Measurements from ENCODE around the gene RCBTB1. TPM values are rescaled to one million over a fixed set of nuclear protein-coding genes. Genes with fewer than 3 reads are reported as not detected.
"Not testable (repeated sequence)": the region's sequence is repeated elsewhere in the genome, so short reads cannot be mapped to it uniquely, and the experiment has no call there.

Gene RCBTB1
- total RNA-seq, 1 donor from 2014 or later = 22.3 TPM

- intact Hi-C loops (cut with DNase I) = no loop called here
- ATAC-seq (peak; percentile 26), DNase-seq (ENCODE audit: missing footprints) (no peak)
Measured at GRCh38 chr13:49567491-49567890, 17.9 kb downstream of the RCBTB1 start.

- no peak for DNase-seq (ENCODE audit: missing footprints)
- no peak for ATAC-seq
- intact Hi-C loops (cut with DNase I) = no loop called here
Measured at GRCh38 chr13:49566461-49566860, 18.9 kb downstream of the RCBTB1 start.

GRCh38 chr13:49565461-49565860 lies 19.9 kb downstream of the RCBTB1 start:
- intact Hi-C loops (cut with DNase I); ATAC-seq; DNase-seq (ENCODE audit: missing footprints): not testable (repeated sequence)

- intact Hi-C loops (cut with DNase I) = no loop called here
- DNase-seq (ENCODE audit: missing footprints) (no peak), ATAC-seq (no peak)
Measured at GRCh38 chr13:49563516-49563915, 21.8 kb downstream of the RCBTB1 start.

GRCh38 chr13:49561062-49561410 lies 24.3 kb downstream of the RCBTB1 start:
- intact Hi-C loops (cut with DNase I) = no loop called here
- DNase-seq (ENCODE audit: missing footprints) (no peak), ATAC-seq (peak; percentile 91)

GRCh38 chr13:49560270-49561061 lies 24.9 kb downstream of the RCBTB1 start:
- DNase-seq (ENCODE audit: missing footprints) (no peak), ATAC-seq (peak; percentile 43)
- intact Hi-C loops (cut with DNase I) = no loop called here

GRCh38 chr13:49559006-49559405 lies 26.4 kb downstream of the RCBTB1 start:
- DNase-seq (ENCODE audit: missing footprints) = no peak
- no peak for ATAC-seq
- intact Hi-C loops (cut with DNase I) = no loop called here

- intact Hi-C loops (cut with DNase I) = no loop called here
- no peak for DNase-seq (ENCODE audit: missing footprints)
Measured at GRCh38 chr13:49554387-49554786, 31.0 kb downstream of the RCBTB1 start.

GRCh38 chr13:49553888-49554287 lies 31.5 kb downstream of the RCBTB1 start:
- DNase-seq (ENCODE audit: missing footprints) = no peak
- no peak for ATAC-seq
- intact Hi-C loops (cut with DNase I) = no loop called here

More at GRCh38 chr13:49554387-49554786, 31.0 kb downstream of the RCBTB1 start:
- ATAC-seq = no peak

GRCh38 chr13:49550942-49551644 lies 34.3 kb downstream of the RCBTB1 start:
- ATAC-seq (no peak), DNase-seq (ENCODE audit: missing footprints) (no peak)
- intact Hi-C loops (cut with DNase I) = no loop called here

- no peak for ATAC-seq
- no peak for DNase-seq (ENCODE audit: missing footprints)
- intact Hi-C loops (cut with DNase I) = no loop called here
Measured at GRCh38 chr13:49549289-49549688, 36.1 kb downstream of the RCBTB1 start.

GRCh38 chr13:49546561-49546960 lies 38.8 kb downstream of the RCBTB1 start:
- ATAC-seq (no peak), DNase-seq (ENCODE audit: missing footprints) (no peak)
- intact Hi-C loops (cut with DNase I) = no loop called here

GRCh38 chr13:49545661-49546060 lies 39.7 kb downstream of the RCBTB1 start:
- no peak for DNase-seq (ENCODE audit: missing footprints)
- ATAC-seq = no peak
- intact Hi-C loops (cut with DNase I) = no loop called here

GRCh38 chr13:49543656-49544055 lies 41.7 kb downstream of the RCBTB1 start:
- intact Hi-C loops (cut with DNase I) = no loop called here
- ATAC-seq (no peak), DNase-seq (ENCODE audit: missing footprints) (no peak)

- DNase-seq (ENCODE audit: missing footprints) (no peak), ATAC-seq (no peak)
- intact Hi-C loops (cut with DNase I) = no loop called here
Measured at GRCh38 chr13:49540552-49540951, 44.8 kb downstream of the RCBTB1 start.

GRCh38 chr13:49539746-49540145 lies 45.6 kb downstream of the RCBTB1 start:
- ATAC-seq (no peak), DNase-seq (ENCODE audit: missing footprints) (no peak)
- intact Hi-C loops (cut with DNase I) = no loop called here

GRCh38 chr13:49539313-49539712 lies 46.0 kb downstream of the RCBTB1 start:
- DNase-seq (ENCODE audit: missing footprints) (no peak), ATAC-seq (no peak)
- intact Hi-C loops (cut with DNase I) = no loop called here

- intact Hi-C loops (cut with DNase I) = no loop called here
- ATAC-seq (no peak), DNase-seq (ENCODE audit: missing footprints) (no peak)
Measured at GRCh38 chr13:49538404-49538803, 47.0 kb downstream of the RCBTB1 start.

GRCh38 chr13:49536144-49536873 lies 49.0 kb downstream of the RCBTB1 start:
- DNase-seq (ENCODE audit: missing footprints) (no peak), ATAC-seq (peak; percentile 32)
- intact Hi-C loops (cut with DNase I) = no loop called here

Data from Right ventricle myocardium inferior (tissue), 1 donor.